Hepatocyte (in vitro differentiated cells): ENCODE results near the gene KRTAP1-1.

Experiments
- CTCF ChIP-seq: fragments of 200-600 bp; sonication (generic); IDR thresholded peaks from 2 replicates; pipeline ENCODE4 v1.5.1; 2016; ENCODE audit warnings: antibody characterized with exemption, mild to moderate bottlenecking; ENCODE audit not compliant: poor library complexity
- EZH2 ChIP-seq: fragments of 200-600 bp; sonication (generic); IDR thresholded peaks from 2 replicates; pipeline ENCODE4 v1.6.1; 2016; ENCODE audit warnings: antibody characterized with exemption, mild to moderate bottlenecking, borderline replicate concordance
- EZH2phosphoT487 ChIP-seq: fragments of 200-600 bp; sonication (generic); IDR thresholded peaks from one replicate; pipeline ENCODE4 v1.6.1; 2018; ENCODE audit warnings: antibody characterized with exemption, mild to moderate bottlenecking, low read depth, moderate library complexity; ENCODE audit not compliant: unreplicated experiment, severe bottlenecking

GRCh38 chr17:41012326-41013120, 28.7 kb downstream of the KRTAP1-1 start:
- no peak for TF ChIP-seq CTCF
- TF ChIP-seq EZH2: no peak
- TF ChIP-seq EZH2phosphoT487: no peak
